B cell (primary cell): Measurements from ENCODE around the gene PRKCQ. TPM values are rescaled to one million over a fixed set of nuclear protein-coding genes. Genes with fewer than 3 reads are reported as not detected.
"Not testable (repeated sequence)": the region's sequence is repeated elsewhere in the genome, so short reads cannot be mapped to it uniquely, and the experiment has no call there.

Experiments used
- ATAC-seq: fragments of 200-7000 bp; cut with Tn5 transposase; one replicate; pipeline ENCODE4 v1.10.0; 2021; ENCODE audit warnings: low read depth, mild to moderate bottlenecking, moderate number of reproducible peaks, moderate library complexity
- CTCF ChIA-PET: fragments of 350-600 bp; sonication (Branson Sonifier 250); formaldehyde crosslinking; loops from one replicate; lab custom pipeline; 2021; ENCODE audit warnings: antibody characterized with exemption, inconsistent platforms; lab: Charles Lee
- POLR2A ChIA-PET: fragments of 350-600 bp; sonication (Branson Sonifier 250); formaldehyde crosslinking; loops from one replicate; lab custom pipeline; 2021; ENCODE audit warnings: antibody characterized with exemption; lab: Charles Lee
- DNase-seq: peaks from one replicate; pipeline ENCODE4 v3.0.0; 2013
- H2AFZ ChIP-seq: 2 replicates; pipeline ENCODE4 v1.6.1; 2012; ENCODE audit warnings: mild to moderate bottlenecking, low read depth, low read length; ENCODE audit not compliant: insufficient read depth, poor library complexity, severe bottlenecking
- H3K27ac ChIP-seq, 2 donors: 1 replicate in 1 of 2; 2 replicates in 1 of 2; pipeline ENCODE4 v1.5.1; 2012 to 2013; ENCODE audit warnings: low read length in 2 of 2, mild to moderate bottlenecking in 2 of 2, moderate library complexity in 1 of 2
- H3K27me3 ChIP-seq, 4 experiments: fragments of 200-600 bp in 1 of 4; sonication (generic) in 1 of 4; replicated peaks in 1 of 4; 1 replicate in 2 of 4; 2 replicates in 2 of 4; pipeline versions ENCODE4 v1.6.1 to v1.7.0; 2013 to 2016; ENCODE audit warnings: low read length in 3 of 4, mild to moderate bottlenecking in 2 of 4, mixed read lengths in 1 of 4, moderate library complexity in 1 of 4; ENCODE audit not compliant: insufficient read depth in 4 of 4, control insufficient read depth in 3 of 4; ENCODE audit errors: control extremely low read depth in 1 of 4
- H3K36me3 ChIP-seq, 2 experiments: replicated peaks in 1 of 2; 1 replicate in 1 of 2; 2 replicates in 1 of 2; pipeline versions ENCODE4 v1.6.1 to v1.7.1; 2013; ENCODE audit warnings: low read length in 1 of 2; ENCODE audit not compliant: insufficient read depth in 2 of 2, control insufficient read depth in 1 of 2; ENCODE audit errors: control extremely low read depth in 1 of 2, extremely low read depth in 1 of 2
- H3K4me1 ChIP-seq, 2 donors: fragments of 200-600 bp in 1 of 2; sonication (generic) in 1 of 2; 1 replicate in 1 of 2; 2 replicates in 1 of 2; pipeline versions ENCODE4 v1.5.1 to v1.6.1; 2013 to 2017; ENCODE audit warnings: low read length in 2 of 2; ENCODE audit not compliant: control insufficient read depth in 2 of 2, insufficient read depth in 2 of 2
- H3K4me2 ChIP-seq: replicated peaks from 2 replicates; pipeline ENCODE3; 2012; ENCODE audit warnings: mild to moderate bottlenecking, low read depth, low read length; ENCODE audit not compliant: poor library complexity, severe bottlenecking
- H3K4me3 ChIP-seq, 5 experiments: fragments of 200-600 bp in 1 of 5; sonication (generic) in 1 of 5; 1 replicate in 3 of 5; 2 replicates in 2 of 5; pipeline versions ENCODE4 v1.5.1 to v1.7.0; 2011 to 2016; ENCODE audit warnings: low read length in 4 of 5, mild to moderate bottlenecking in 4 of 5, low read depth in 2 of 5, control low read depth in 1 of 5, moderate library complexity in 1 of 5; ENCODE audit not compliant: insufficient read depth in 1 of 5; ENCODE audit errors: control extremely low read depth in 1 of 5, extremely low read depth in 1 of 5
- H3K79me2 ChIP-seq: fragments of 200-600 bp; sonication (generic); one replicate; pipeline ENCODE4 v1.6.0; 2016; ENCODE audit warnings: low read length; ENCODE audit not compliant: control insufficient read depth, insufficient read depth
- H3K9ac ChIP-seq: fragments of 200-600 bp; sonication (generic); 2 replicates; pipeline ENCODE4 v1.6.1; 2017; ENCODE audit warnings: mild to moderate bottlenecking, low read length, moderate library complexity
- H3K9me3 ChIP-seq, 3 donors: one replicate each; pipeline versions ENCODE4 v1.6.1 to v1.7.1; 2013; ENCODE audit warnings: low read length in 2 of 3; ENCODE audit not compliant: control insufficient read depth in 2 of 3, insufficient read depth in 1 of 3; ENCODE audit errors: control extremely low read depth in 1 of 3
- H4K20me1 ChIP-seq: 2 replicates; pipeline ENCODE4 v1.6.0; 2012; ENCODE audit warnings: mild to moderate bottlenecking, low read length; ENCODE audit not compliant: insufficient read depth, control insufficient read depth, poor library complexity, severe bottlenecking
- H3K27ac Mint-ChIP-seq: one replicate; pipeline ENCODE4 v1.8.0; 2021; ENCODE audit warnings: mixed read lengths
- H3K27me3 Mint-ChIP-seq: one replicate; pipeline ENCODE4 v1.8.0; 2021; ENCODE audit warnings: mixed read lengths
- H3K4me1 Mint-ChIP-seq: one replicate; pipeline ENCODE4 v1.8.0; 2021; ENCODE audit warnings: mixed read lengths
- H3K4me3 Mint-ChIP-seq: one replicate; pipeline ENCODE4 v1.8.0; 2021; ENCODE audit warnings: mixed read lengths
- H3K9me3 Mint-ChIP-seq: one replicate; pipeline ENCODE4 v1.8.0; 2022; ENCODE audit warnings: mixed read lengths; ENCODE audit not compliant: insufficient read depth
- EZH2 ChIP-seq: IDR thresholded peaks from 2 replicates; pipeline ENCODE4 v1.6.1; 2012; ENCODE audit warnings: borderline replicate concordance, low read depth, mild to moderate bottlenecking, moderate library complexity, low read length; ENCODE audit not compliant: insufficient read depth, poor library complexity, severe bottlenecking
- WGBS: methylation state at CpG from one replicate; pipeline ENCODE4 v1.1.5; 2013; ENCODE audit warnings: missing lambda C conversion rate; ENCODE audit not compliant: insufficient coverage; 5-methylcytosine and 5-hydroxymethylcytosine counted together
- intact Hi-C: fragments of 100-400 bp; cut with micrococcal nuclease; formaldehyde crosslinking; loops from one replicate; pipeline ENCODE4 v1.10.0; 2022
- polyA plus RNA-seq: library from polyadenylated mRNA; depleted of rRNA; stranded (reverse); fragments of >200 nt; gene quantifications from 2 replicates; pipeline ENCODE4 v1.2.3, GENCODE V29; 2012
- total RNA-seq, 2 donors: library from RNA; stranded (reverse); fragments of 120-200 nt in 1 of 2; gene quantifications; 1 replicate in 1 of 2; 2 replicates in 1 of 2; pipeline versions ENCODE4 v1.2.3 to v1.2.4, GENCODE V29; 2013 to 2022
- TF ChIP-seq, protein P1 (sequence below): fragments of 200-600 bp; IDR thresholded peaks from one replicate; pipeline ENCODE4 v1.8.0; 2022; ENCODE audit warnings: antibody characterized with exemption, mild to moderate bottlenecking

PRKCQ gene
- total and polyA plus RNA-seq, 2 donors (not counting 1 experiment from before 2014, with no cell fraction given), result 0.15 to 0.16 TPM

DNA sequence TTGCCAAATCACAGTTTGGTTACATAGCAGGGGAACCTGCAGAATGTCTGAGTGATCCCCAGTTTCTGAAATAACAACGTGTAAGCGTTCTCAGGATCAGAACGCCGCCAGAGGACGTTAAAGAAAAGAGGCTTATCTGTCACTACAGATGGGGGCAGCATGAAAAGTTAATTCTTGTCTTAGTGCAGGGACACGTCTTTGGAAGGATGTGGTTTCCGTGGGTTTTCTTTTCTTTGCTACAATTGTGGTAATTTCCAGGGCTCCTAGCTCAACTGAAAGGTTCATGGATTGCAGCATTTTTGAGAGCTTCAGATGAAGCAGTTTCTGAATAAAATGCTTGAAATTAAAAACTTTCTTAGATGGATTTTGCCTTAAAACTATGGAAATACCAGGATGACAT is 106.6 kb downstream of the PRKCQ start:
- intact Hi-C loops, result no loop called here

DNA sequence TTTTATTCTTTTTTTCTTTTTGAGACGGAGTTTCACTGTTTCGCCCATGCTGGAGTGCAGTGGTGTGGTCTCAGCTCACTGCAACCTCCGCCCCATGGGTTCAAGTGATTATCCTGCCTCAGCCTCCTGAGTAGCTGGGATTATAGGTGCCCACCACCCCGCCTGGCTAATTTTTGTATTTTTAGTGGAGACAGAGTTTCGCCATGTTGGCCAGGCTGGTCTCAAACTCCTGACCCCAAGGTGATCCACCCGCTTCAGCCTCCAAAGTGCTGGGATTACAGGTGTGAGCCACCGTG is 107.4 kb downstream of the PRKCQ start:
- H3K36me3 ChIP-seq, intact Hi-C loops, H3K27ac Mint-ChIP-seq, H3K4me2 ChIP-seq, H3K9me3 ChIP-seq, H3K79me2 ChIP-seq, POLR2A ChIA-PET, H3K27ac ChIP-seq, ATAC-seq, H3K4me3 Mint-ChIP-seq, H3K9ac ChIP-seq, H4K20me1 ChIP-seq, H3K27me3 ChIP-seq, DNase-seq, H3K9me3 Mint-ChIP-seq, H3K4me3 ChIP-seq: not testable (repeated sequence)
- 42% methylated on average over 3 of the region's 7 CpGs for WGBS
- Histone ChIP-seq H3K4me1 (peaks cover 15 to 18% of the 10 kb centered on the region in 2 donors), H2AFZ (peak overlapping the region; percentile 62)
- Mint-ChIP-seq H3K27me3 (peaks cover 24% of the 10 kb centered on the region), H3K4me1 (peaks cover 18% of the 10 kb centered on the region)
- CTCF ChIA-PET, result interaction anchor here (0.6 kb wide), 1 partner anchor 514 kb away, joined by 4 read pairs; no protein-coding TSS in a partner anchor

More for the DNA sequence above, 106.6 kb downstream of the PRKCQ start:
- DNase-seq, result peak; percentile 13
- H3K27ac Mint-ChIP-seq, result no peak overlapping the region
- peak overlapping the region; percentile 62 for H2AFZ ChIP-seq
- peaks cover 2% of the 10 kb centered on the region for H3K9me3 Mint-ChIP-seq
- POLR2A ChIA-PET, result no interaction called here
- H3K9ac ChIP-seq, result peak overlapping the region; percentile 0
- H3K27me3 Mint-ChIP-seq, result peaks cover 27% of the 10 kb centered on the region
- peaks cover 15 to 18% of the 10 kb centered on the region in 2 donors for H3K4me1 ChIP-seq
- H3K4me3 Mint-ChIP-seq, result peak overlapping the region; percentile 33
- H3K79me2 ChIP-seq, result no peaks in the 10 kb centered on the region
- CTCF ChIA-PET, result interaction anchor here (0.6 to 1.0 kb wide), 2 partner anchors 27 to 44 kb away, joined by 3 read pairs; no protein-coding TSS in a partner anchor
- H3K9me3 ChIP-seq, result no peaks in the 10 kb centered on the region
- H3K27ac ChIP-seq, result peak overlapping the region in 1 of 2 donors; percentile 36
- no peaks in the 10 kb centered on the region for H3K36me3 ChIP-seq
- peaks cover 18% of the 10 kb centered on the region for H3K4me1 Mint-ChIP-seq
- 13% methylated on average over 6 of the region's 7 CpGs for WGBS
- H3K4me2 ChIP-seq, result peak overlapping the region; percentile 72
- peak overlapping the region in 1 of 5 experiments; percentile 58 for H3K4me3 ChIP-seq
- ATAC-seq, result no peak
- H3K27me3 ChIP-seq, result peaks cover 0 to 5% (median 0%) of the 10 kb centered on the region in 4 experiments
- H4K20me1 ChIP-seq, result no peaks in the 10 kb centered on the region
- TF ChIP-seq EZH2, result no peak
- TF ChIP-seq, protein P1, sequence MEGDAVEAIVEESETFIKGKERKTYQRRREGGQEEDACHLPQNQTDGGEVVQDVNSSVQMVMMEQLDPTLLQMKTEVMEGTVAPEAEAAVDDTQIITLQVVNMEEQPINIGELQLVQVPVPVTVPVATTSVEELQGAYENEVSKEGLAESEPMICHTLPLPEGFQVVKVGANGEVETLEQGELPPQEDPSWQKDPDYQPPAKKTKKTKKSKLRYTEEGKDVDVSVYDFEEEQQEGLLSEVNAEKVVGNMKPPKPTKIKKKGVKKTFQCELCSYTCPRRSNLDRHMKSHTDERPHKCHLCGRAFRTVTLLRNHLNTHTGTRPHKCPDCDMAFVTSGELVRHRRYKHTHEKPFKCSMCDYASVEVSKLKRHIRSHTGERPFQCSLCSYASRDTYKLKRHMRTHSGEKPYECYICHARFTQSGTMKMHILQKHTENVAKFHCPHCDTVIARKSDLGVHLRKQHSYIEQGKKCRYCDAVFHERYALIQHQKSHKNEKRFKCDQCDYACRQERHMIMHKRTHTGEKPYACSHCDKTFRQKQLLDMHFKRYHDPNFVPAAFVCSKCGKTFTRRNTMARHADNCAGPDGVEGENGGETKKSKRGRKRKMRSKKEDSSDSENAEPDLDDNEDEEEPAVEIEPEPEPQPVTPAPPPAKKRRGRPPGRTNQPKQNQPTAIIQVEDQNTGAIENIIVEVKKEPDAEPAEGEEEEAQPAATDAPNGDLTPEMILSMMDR, result no peak
